Frontal cortex (tissue), 4 donors: ENCODE data around the gene PCOLCE2. TPM values are rescaled to one million over a fixed set of nuclear protein-coding genes. Genes with fewer than 3 reads are reported as not detected.
"Not testable (repeated sequence)": the region's sequence is repeated elsewhere in the genome, so short reads cannot be mapped to it uniquely, and the experiment has no call there.

ENCODE experiments used
- DNase-seq, 2 donors: peaks; one replicate each; pipeline ENCODE4 v3.0.0; 2012; ENCODE audit warnings: low spot score in 2 of 2
- FAIRE-seq: peaks from 2 replicates; lab custom pipeline; 2012; peaks lifted over from hg19 to GRCh38; lab: Jason Lieb, UNC
- total RNA-seq: library from RNA; depleted of rRNA; stranded (reverse); fragments of >200 nt; gene quantifications from one replicate; pipeline ENCODE4 v1.2.3, GENCODE V29; 2014
- donor health status: control.
- donor health status: control.
- donor health status: control.

Gene PCOLCE2
- total RNA-seq, 1 donor from 2014 or later: 6.9 TPM

DNA sequence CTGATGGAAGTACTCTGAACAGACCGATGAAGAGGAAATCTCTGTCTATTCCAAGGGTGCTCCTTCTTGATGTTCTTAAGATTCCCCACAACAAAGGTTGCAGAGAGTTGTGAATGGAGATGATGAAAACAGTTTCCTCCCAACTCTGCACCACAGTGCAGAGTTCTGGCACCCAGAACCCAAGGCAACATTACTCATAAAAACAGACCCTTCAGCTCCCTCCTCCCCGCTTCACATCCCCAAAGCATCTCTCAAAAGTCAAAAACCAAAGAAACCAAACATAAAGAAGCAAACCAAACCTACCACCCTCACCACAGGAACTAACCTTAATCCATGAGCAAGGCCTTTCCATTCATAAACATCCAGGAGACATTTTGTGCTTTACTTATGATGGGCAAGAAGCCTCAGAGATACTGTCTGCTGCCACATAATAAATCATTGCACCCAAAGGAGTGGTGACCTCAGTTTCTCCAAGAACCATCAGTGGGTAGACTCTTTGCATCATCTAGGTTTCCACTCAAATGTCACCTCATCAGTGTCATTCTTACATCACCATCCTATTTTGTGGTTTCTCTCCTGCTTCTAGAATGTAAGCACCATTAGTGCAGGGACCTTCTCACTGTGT lies 13.2 kb downstream of the PCOLCE2 start:
- DNase-seq (no peak), FAIRE-seq (no peak)

- DNase-seq: no peak
- no peak for FAIRE-seq
Measured at GRCh38 chr3:142875099-142875498, 13.8 kb downstream of the PCOLCE2 start.

GRCh38 chr3:142868382-142868781 lies 20.5 kb downstream of the PCOLCE2 start:
- not testable (repeated sequence) for DNase-seq, FAIRE-seq

DNA sequence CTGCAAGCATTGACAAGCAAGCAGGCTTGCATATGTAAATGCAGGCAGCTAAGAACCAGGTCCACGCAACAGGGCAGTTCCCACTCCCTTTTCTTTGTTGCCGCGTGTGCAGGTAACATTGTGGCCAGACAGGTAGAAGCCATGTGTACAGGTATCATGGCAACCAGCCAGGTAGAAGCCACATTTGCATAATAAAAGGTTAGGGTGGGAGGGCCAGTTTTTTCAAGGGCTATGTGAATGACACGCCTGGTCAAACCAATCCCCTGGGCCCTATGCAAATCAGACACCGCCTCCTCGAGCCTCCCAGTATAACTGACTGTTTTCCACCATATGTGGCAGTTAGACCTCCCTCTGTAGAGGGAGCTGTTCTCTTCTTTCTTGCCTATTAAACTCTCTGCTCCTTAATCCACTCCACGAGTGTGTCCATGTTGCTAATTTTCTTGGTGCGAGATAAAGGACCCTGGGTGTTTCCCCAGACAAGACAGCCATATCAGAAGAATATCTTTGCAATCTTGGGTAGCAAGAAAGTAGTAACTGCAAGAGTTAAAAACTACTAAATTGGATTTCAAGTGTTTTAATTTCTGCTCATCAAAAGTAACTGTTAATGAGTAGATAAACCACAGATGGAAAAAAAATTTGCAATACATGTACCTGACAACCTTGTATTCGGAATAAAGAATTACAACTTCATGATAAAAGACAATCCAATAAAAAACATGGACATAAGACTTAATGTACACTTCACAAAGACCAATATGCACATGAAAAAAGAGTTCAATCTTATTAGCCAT lies 21.8 kb downstream of the PCOLCE2 start:
- no peak for FAIRE-seq
- DNase-seq: no peak

- no peak for FAIRE-seq
Measured at GRCh38 chr3:142863930-142864920, 24.7 kb downstream of the PCOLCE2 start.

DNA sequence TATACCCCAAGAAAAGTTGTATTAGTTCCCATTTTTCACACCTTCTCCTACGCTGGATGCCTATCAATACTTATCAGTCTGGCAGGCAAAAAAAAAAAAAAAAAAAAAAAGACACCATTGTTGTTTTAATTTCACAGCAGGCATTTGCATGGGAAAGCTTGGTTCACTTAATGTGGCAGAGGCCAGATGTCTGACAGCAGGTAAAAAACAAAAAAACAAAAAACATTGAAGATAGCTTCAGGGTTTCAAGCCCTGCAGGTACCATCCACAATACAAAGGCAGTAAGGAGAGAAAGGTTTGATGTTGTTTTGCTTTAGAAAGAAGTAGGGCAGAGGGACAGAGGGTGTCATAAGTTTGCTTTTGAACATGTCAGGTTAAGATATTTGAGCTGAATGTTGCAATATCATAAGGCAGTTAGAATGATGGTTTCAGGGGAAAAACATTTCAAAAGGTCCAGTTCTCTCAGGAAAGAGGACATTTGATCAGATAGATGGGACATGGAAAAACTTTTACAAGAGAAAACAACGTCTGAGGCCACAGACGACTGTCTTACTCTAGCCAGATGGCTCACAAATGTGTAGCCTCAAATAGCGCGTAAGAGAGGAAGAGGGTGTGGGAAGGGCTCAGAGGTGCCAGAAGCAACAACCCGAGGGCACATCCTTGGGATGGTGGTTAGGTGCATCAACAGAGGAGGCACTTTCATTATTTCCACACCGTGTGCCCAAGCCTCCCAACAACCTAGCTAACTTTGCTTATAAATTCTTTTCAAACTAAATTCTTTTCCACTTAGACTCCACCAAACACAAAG lies 25.7 kb downstream of the PCOLCE2 start:
- no peak for FAIRE-seq
- no peak for DNase-seq

More at GRCh38 chr3:142863930-142864920, 24.7 kb downstream of the PCOLCE2 start:
- no peak for DNase-seq

GRCh38 chr3:142861926-142862325 lies 27.0 kb downstream of the PCOLCE2 start:
- no peak for FAIRE-seq

GRCh38 chr3:142858043-142858442 lies 30.8 kb downstream of the PCOLCE2 start:
- DNase-seq (no peak), FAIRE-seq (no peak)

More at GRCh38 chr3:142861926-142862325, 27.0 kb downstream of the PCOLCE2 start:
- no peak for DNase-seq

DNA sequence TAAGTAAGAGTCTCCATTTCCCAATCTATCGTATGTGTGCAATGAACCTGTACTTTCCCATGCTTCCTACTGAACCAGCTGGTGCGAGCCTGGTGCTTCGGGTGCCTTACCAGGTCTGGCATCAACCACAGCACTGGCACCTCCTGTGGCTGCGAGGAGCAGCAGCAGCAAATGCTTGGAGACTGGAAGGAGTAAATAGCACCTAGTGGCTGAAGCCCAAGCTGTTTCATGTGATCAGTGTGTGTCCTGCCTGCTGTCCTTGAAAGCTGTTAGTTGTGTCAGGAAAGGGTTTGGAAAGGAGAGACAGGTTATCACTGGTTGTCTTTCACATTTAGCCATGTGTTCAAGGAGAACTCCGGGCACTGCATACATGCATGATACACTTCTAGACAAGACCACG lies 31.8 kb downstream of the PCOLCE2 start:
- FAIRE-seq: no peak
- DNase-seq: peak in 1 of 2 donors; percentile 11

DNA sequence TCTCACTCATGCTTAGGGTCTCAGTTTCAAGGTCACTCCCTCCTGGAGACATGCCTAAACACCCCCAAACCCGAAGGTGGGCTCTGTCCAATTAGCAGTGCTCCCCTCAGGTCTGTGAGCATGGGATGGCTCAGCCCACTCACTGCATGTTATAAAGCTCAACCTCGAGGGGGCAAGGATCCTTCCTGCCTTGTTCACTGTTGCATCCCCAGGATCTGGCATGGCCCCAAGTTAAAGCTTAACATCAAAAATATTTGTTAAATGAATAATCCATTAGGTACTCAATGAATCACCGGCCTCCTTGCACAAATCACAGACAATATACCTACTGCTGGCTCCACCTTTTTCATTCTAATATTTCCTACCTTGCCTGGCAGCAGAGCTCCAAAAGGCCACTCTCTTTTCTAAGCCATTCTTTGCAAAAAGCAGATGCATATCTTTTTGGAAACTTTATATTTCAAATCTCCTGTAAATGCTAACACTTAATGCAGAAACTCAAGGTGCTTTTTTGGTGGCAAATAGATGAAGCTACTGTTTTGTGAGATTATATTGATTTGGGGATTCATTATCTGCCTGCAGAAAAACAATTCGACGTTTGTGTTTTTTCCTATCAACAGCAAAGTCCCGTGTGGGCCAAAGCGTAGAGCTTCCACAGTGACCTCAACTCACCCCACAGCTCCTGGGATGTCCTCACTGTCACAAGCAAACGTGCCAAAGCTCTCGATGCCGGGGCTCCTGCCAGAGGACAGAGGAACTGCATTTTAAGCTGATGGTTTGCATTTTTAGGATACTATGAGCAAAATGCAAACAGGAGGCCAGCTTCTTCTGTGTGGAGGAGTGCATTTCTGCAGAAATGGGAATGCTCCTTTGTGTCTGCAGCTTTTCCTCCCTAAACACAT lies 35.4 kb downstream of the PCOLCE2 start:
- no peak for FAIRE-seq
- no peak for DNase-seq

- DNase-seq (no peak), FAIRE-seq (no peak)
Measured at GRCh38 chr3:142852009-142852408, 36.9 kb downstream of the PCOLCE2 start.

DNA sequence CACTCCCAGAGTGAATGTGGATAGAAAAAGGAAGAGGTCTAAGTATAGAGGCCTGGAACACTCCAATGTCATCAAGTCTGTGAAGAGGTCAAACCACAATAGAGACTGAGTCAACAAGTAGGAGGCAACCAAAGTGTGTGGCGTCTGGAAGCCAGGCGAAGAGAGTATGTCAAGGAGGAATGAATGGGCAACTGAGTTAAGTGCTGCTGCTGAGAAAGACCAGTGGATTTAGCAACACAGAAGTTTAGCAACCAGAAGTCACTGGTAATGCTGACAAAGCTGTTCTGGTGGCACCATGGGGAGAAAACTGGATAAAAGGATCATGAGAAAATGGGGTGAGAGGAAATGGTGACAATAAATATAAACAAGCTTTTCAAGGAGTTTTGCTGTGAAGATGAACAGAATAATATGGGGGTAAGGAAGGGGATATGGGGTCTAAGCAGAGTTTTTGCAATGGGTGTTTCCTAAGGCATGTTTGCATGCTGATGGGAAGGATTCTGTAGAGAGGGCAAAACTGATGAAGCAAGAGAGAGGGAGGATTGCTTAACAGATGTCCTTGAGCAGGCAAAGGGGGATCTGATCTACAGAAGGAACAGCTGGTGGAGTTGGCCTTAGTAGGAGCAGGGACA lies 38.4 kb downstream of the PCOLCE2 start:
- FAIRE-seq (no peak), DNase-seq (no peak)

- DNase-seq (no peak), FAIRE-seq (no peak)
Measured at GRCh38 chr3:142849148-142849547, 39.7 kb downstream of the PCOLCE2 start.

DNA sequence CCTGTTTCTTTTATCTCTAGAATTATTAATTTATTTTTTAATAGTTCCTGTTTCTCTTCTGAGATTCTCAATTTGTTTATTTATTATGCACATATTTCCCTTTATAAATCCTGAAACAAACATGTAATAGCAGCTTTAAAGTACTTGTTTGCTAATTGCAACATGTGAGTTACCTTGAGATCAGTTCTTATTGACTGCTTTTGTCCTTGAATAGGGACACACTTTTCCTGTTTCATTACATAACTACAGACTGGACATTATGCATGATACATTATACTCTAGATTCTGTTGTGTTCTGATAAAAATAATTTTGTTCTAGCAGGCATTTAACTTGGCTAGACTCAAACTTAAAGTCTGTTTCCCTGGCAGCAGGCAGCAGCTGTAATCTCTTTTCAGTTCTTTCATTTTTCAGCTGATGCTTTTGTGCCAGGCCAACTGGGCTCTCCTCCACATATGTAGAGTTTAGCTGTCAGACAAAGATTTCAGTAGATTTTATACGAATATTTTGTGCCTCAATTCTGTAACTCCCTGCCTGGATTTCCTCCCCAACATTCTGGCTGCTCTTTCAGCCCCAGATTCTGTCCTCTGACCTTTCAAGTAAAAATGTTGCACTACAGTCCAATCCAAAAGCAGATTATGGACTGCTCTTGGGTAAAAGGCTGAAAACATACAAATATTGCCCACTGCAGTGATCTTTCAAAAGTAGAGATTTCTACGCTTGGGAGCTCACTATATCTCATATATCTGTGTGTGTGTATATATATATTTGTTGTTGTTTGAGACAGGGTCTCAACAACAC lies 41.9 kb downstream of the PCOLCE2 start:
- no peak for FAIRE-seq
- DNase-seq: no peak

GRCh38 chr3:142844339-142844977 lies 44.4 kb downstream of the PCOLCE2 start:
- DNase-seq: no peak
- no peak for FAIRE-seq

- DNase-seq: no peak
- FAIRE-seq: no peak
Measured at GRCh38 chr3:142839831-142840230, 49.1 kb downstream of the PCOLCE2 start.

- DNase-seq (no peak), FAIRE-seq (no peak)
Measured at GRCh38 chr3:142837526-142837925, 51.4 kb downstream of the PCOLCE2 start.
